Measurements from ENCODE around the gene PTMS. TPM values are rescaled to one million over a fixed set of nuclear protein-coding genes. Genes with fewer than 3 reads are reported as not detected.

PTMS gene
- total and polyA plus RNA-seq, 7 donors, result 93.2 to 392 (median 198) TPM

- Histone ChIP-seq H3K36me3 (peaks cover 0 to 23% (median 6%) of the 10 kb centered on the region in 4 donors), H3K9me3 (no peaks in the 10 kb centered on the region), H3K4me1 (peaks cover 0 to 73% (median 69%) of the 10 kb centered on the region in 4 donors), H3K27me3 (no peaks in the 10 kb centered on the region), H3K27ac (peak overlapping the region; percentile 93 to 99 (median 96)), H3K4me3 (peak overlapping the region in 3 of 4 donors; percentile 36 to 45 (median 39))
- no peak for DNase-seq
- intact Hi-C loops (cut with DNase I), result no loop called here
- no peak for TF ChIP-seq EP300 (IDR thresholded peaks at IDR 0.05)
- no peak for TF ChIP-seq POLR2A (IDR thresholded peaks at IDR 0.05)
- TF ChIP-seq POLR2AphosphoS5 (IDR thresholded peaks at IDR 0.05), result no peak
- TF ChIP-seq, protein P1, sequence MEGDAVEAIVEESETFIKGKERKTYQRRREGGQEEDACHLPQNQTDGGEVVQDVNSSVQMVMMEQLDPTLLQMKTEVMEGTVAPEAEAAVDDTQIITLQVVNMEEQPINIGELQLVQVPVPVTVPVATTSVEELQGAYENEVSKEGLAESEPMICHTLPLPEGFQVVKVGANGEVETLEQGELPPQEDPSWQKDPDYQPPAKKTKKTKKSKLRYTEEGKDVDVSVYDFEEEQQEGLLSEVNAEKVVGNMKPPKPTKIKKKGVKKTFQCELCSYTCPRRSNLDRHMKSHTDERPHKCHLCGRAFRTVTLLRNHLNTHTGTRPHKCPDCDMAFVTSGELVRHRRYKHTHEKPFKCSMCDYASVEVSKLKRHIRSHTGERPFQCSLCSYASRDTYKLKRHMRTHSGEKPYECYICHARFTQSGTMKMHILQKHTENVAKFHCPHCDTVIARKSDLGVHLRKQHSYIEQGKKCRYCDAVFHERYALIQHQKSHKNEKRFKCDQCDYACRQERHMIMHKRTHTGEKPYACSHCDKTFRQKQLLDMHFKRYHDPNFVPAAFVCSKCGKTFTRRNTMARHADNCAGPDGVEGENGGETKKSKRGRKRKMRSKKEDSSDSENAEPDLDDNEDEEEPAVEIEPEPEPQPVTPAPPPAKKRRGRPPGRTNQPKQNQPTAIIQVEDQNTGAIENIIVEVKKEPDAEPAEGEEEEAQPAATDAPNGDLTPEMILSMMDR (IDR thresholded peaks at IDR 0.05), result no peak
- 75 to 76% methylated on average over 21 of the region's 21 CpGs for WGBS, 2 donors
Observed at GRCh38 chr12:6772726-6773589, 6.8 kb downstream of the PTMS start.

DNA sequence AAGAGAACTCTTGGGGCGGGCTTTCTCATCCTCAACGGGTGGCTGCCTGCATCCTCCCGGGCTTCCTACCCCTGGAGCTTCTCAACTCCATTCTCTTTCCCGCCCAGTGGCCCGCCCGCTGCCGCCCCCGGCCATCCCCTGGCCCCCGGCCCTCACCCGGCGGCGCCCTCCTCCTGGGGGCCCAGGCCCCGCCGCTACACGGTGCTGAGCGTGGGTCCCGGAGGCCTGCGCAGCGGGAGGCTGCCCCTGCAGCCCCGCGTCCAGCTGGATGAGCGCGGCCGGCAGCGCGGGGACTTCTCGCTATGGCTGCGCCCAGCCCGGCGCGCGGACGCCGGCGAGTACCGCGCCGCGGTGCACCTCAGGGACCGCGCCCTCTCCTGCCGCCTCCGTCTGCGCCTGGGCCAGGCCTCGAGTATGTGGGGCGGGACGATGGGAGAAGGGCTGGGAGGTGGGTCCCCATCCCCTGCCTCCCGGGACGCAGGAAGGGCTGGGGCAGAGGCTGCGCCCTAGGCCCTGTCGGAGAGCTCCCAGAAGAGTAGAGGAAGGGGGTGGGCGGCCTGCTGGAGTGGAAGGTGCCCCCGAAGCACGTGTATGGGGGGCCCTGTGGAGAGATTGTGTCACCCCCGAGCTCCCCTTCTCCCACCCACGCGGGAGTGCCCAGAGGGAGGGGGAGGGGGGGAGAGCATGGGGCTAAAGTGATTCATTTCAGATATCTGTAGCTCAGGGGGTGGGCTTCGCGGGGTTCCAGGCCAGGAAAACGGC is 7.6 kb downstream of the PTMS start:
- WGBS, 2 donors, result 14 to 18% methylated on average over 60 of the region's 60 CpGs
- DNase-seq, result no peak
- H3K27ac ChIP-seq, result peak overlapping the region in 3 of 4 donors; percentile 7 to 99 (median 93)
- H3K4me3 ChIP-seq, result peak overlapping the region; percentile 5 to 45 (median 38)
- H3K36me3 ChIP-seq, result peaks cover 0 to 23% (median 6%) of the 10 kb centered on the region in 4 donors
- no peaks in the 10 kb centered on the region for H3K27me3 ChIP-seq
- no peaks in the 10 kb centered on the region for H3K9me3 ChIP-seq
- TF ChIP-seq, protein P1 (IDR thresholded peaks at IDR 0.05), result no peak
- TF ChIP-seq POLR2AphosphoS5 (IDR thresholded peaks at IDR 0.05), result no peak
- no peak for TF ChIP-seq POLR2A (IDR thresholded peaks at IDR 0.05)
- TF ChIP-seq EP300 (IDR thresholded peaks at IDR 0.05), result no peak
- H3K4me1 ChIP-seq, result peaks cover 0 to 72% (median 68%) of the 10 kb centered on the region in 4 donors
- intact Hi-C loops (cut with DNase I), result no loop called here

GRCh38 chr12:6774499-6775062 is 8.4 kb downstream of the PTMS start:
- H3K36me3 ChIP-seq, result peaks cover 0 to 20% (median 6%) of the 10 kb centered on the region in 4 donors
- 75 to 88% methylated on average over 15 of the region's 15 CpGs for WGBS, 2 donors
- no peak for DNase-seq
- peaks cover 0 to 70% (median 65%) of the 10 kb centered on the region in 4 donors for H3K4me1 ChIP-seq
- no peaks in the 10 kb centered on the region for H3K9me3 ChIP-seq
- intact Hi-C loops (cut with DNase I), result loop anchor here (5.0 kb wide), 1 partner anchor 87 kb away; the partner anchor contains the start of gene ZNF384
- H3K27ac ChIP-seq, result no peak overlapping the region
- H3K27me3 ChIP-seq, result no peaks in the 10 kb centered on the region
- no peak overlapping the region for H3K4me3 ChIP-seq
- no peak for TF ChIP-seq POLR2A (IDR thresholded peaks at IDR 0.05)
- TF ChIP-seq EP300 (IDR thresholded peaks at IDR 0.05), result no peak
- TF ChIP-seq, protein P1 (IDR thresholded peaks at IDR 0.05), result no peak
- TF ChIP-seq POLR2AphosphoS5 (IDR thresholded peaks at IDR 0.05), result no peak

GRCh38 chr12:6775185-6776174 is 9.3 kb downstream of the PTMS start:
- no peaks in the 10 kb centered on the region for H3K27me3 ChIP-seq
- TF ChIP-seq POLR2AphosphoS5 (IDR thresholded peaks at IDR 0.05), result no peak
- TF ChIP-seq POLR2A (IDR thresholded peaks at IDR 0.05), result no peak
- no peak for TF ChIP-seq EP300 (IDR thresholded peaks at IDR 0.05)
- TF ChIP-seq, protein P1 (IDR thresholded peaks at IDR 0.05), result no peak
- 38 to 69% methylated on average over 16 of the region's 16 CpGs for WGBS, 2 donors
- no peaks in the 10 kb centered on the region for H3K9me3 ChIP-seq
- no peak for DNase-seq
- intact Hi-C loops (cut with DNase I), result loop anchor here (5.0 kb wide), 1 partner anchor 88 kb away; the partner anchor contains the start of gene ZNF384
- no peak overlapping the region for H3K27ac ChIP-seq
- no peak overlapping the region for H3K4me3 ChIP-seq
- peaks cover 0 to 11% (median under 1%) of the 10 kb centered on the region in 4 donors for H3K36me3 ChIP-seq
- peaks cover 0 to 61% (median 56%) of the 10 kb centered on the region in 4 donors for H3K4me1 ChIP-seq

Data from sigmoid colon (tissue), 7 donors.